ENCODE data around the gene AGAP1.

The AGAP1 gene

GRCh38 chr2:236012155-236012554 is 518.3 kb downstream of the AGAP1 start:
- in situ Hi-C loops (cut with HindIII; ENCODE audit: low pct_ligation_motif_present, low sequenced_read_pairs) = no loop called here
- Histone ChIP-seq H3K4me3 (ENCODE audit: low read depth, low read length) (no peak overlapping the region), H3K27ac (no peak overlapping the region), H3K36me3 (replicated peaks) (no peaks in the 10 kb centered on the region), H3K27me3 (replicated peaks) (no peaks in the 10 kb centered on the region)
- no peak for TF ChIP-seq CTCF (IDR thresholded peaks at IDR 0.05; ENCODE audit: low read depth, low read length, missing control alignments)
- no peak for DNase-seq

GRCh38 chr2:236014408-236015131 is 520.7 kb downstream of the AGAP1 start:
- in situ Hi-C loops (cut with HindIII; ENCODE audit: low pct_ligation_motif_present, low sequenced_read_pairs) = no loop called here

DNA sequence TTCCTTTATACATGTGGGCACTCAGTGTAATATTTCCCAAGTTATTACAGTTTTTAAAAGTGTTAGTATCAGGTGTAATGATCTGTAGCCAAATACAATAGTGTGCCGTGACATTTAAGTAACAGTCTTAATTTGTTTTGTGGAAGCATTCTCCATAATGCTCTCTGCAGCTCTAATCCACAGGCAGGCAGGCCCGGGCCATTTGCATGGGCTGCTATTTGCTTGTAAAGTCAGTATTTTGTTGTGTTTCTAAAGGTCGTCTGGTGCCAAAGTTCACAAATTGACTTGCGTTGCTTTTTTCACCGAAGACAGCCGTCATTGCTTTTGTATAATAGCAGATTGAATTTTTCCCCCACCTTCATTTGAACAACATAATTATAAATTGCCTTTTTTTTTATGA is 521.3 kb downstream of the AGAP1 start:
- Histone ChIP-seq H3K27ac (no peak overlapping the region), H3K4me3 (ENCODE audit: low read depth, low read length) (no peak overlapping the region)
- no peak for TF ChIP-seq CTCF (IDR thresholded peaks at IDR 0.05; ENCODE audit: low read depth, low read length, missing control alignments)

More at GRCh38 chr2:236014408-236015131, 520.7 kb downstream of the AGAP1 start:
- TF ChIP-seq CTCF (IDR thresholded peaks at IDR 0.05; ENCODE audit: low read depth, low read length, missing control alignments) = no peak
- no peak overlapping the region for H3K4me3 ChIP-seq (ENCODE audit: low read depth, low read length)
- no peak overlapping the region for H3K27ac ChIP-seq
- no peak for DNase-seq
- no peaks in the 10 kb centered on the region for H3K36me3 ChIP-seq (replicated peaks)
- no peaks in the 10 kb centered on the region for H3K27me3 ChIP-seq (replicated peaks)

DNA sequence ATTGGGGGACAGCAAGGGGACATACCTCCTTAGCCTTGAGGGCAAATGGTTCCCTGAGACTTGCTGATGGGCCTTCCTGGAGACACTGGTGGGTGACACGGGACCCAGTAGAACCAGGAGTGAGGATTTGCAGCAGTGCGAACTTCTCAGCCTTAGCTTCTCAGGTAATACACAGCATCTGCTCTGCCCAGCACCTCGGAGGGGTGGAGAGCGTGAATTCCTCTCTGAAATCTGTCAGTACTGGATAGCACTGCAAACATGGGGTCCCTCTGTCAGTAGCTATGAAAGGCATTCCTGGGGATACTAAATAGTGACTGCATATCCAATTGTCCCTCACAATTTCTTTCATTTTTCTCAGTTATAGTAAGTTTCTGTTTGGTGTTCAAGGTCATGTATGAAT is 522.7 kb downstream of the AGAP1 start:
- H3K27me3 ChIP-seq (replicated peaks) = no peaks in the 10 kb centered on the region
- H3K36me3 ChIP-seq (replicated peaks) = no peaks in the 10 kb centered on the region
- DNase-seq = no peak
- H3K4me3 ChIP-seq (ENCODE audit: low read depth, low read length) = no peak overlapping the region
- in situ Hi-C loops (cut with HindIII; ENCODE audit: low pct_ligation_motif_present, low sequenced_read_pairs) = no loop called here
- no peak overlapping the region for H3K27ac ChIP-seq
- no peak for TF ChIP-seq CTCF (IDR thresholded peaks at IDR 0.05; ENCODE audit: low read depth, low read length, missing control alignments)

More for the DNA sequence above, 521.3 kb downstream of the AGAP1 start:
- no peak for DNase-seq
- Histone ChIP-seq H3K27me3 (replicated peaks) (no peaks in the 10 kb centered on the region), H3K36me3 (replicated peaks) (no peaks in the 10 kb centered on the region)
- in situ Hi-C loops (cut with HindIII; ENCODE audit: low pct_ligation_motif_present, low sequenced_read_pairs) = no loop called here

GRCh38 chr2:236017446-236017845 is 523.6 kb downstream of the AGAP1 start:
- Histone ChIP-seq H3K4me3 (ENCODE audit: low read depth, low read length) (no peak overlapping the region), H3K27ac (no peak overlapping the region), H3K27me3 (replicated peaks) (no peaks in the 10 kb centered on the region), H3K36me3 (replicated peaks) (no peaks in the 10 kb centered on the region)
- TF ChIP-seq CTCF (IDR thresholded peaks at IDR 0.05; ENCODE audit: low read depth, low read length, missing control alignments) = no peak
- DNase-seq = no peak
- in situ Hi-C loops (cut with HindIII; ENCODE audit: low pct_ligation_motif_present, low sequenced_read_pairs) = no loop called here

DNA sequence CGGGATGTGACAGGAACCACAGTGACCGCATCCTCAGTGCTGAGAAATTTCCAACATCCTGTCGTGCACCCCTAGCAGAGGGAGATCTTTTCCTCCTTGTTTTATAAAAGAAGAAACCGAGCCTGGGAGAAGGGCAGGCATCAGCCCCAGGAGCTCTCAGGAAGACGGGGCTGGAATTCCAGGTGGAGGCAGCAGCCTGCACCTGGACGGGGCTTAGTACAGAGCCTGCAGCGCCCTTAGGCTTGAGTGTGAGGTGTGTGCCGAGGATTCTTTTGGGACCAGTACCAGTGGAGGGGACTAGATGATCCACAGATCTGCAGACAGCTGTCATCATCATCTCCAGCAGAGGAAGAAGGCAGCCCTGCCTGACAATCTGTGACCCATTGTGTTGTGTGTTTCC is 525.6 kb downstream of the AGAP1 start:
- Histone ChIP-seq H3K27ac (no peak overlapping the region), H3K4me3 (ENCODE audit: low read depth, low read length) (no peak overlapping the region), H3K36me3 (replicated peaks) (no peaks in the 10 kb centered on the region), H3K27me3 (replicated peaks) (no peaks in the 10 kb centered on the region)
- DNase-seq = no peak
- in situ Hi-C loops (cut with HindIII; ENCODE audit: low pct_ligation_motif_present, low sequenced_read_pairs) = no loop called here
- no peak for TF ChIP-seq CTCF (IDR thresholded peaks at IDR 0.05; ENCODE audit: low read depth, low read length, missing control alignments)

Data from brain microvascular endothelial cell (primary cell).